ENCODE data around the gene C1orf159.
A peak's percentile ranks its signal among the peaks of the same experiment; 100 is the strongest.
"Not testable (repeated sequence)": the region's sequence is repeated elsewhere in the genome, so short reads cannot be mapped to it uniquely, and the experiment has no call there.

The C1orf159 gene

GRCh38 chr1:1106510-1107221 is 9.2 kb downstream of the C1orf159 start:
- TF ChIP-seq, protein P1, sequence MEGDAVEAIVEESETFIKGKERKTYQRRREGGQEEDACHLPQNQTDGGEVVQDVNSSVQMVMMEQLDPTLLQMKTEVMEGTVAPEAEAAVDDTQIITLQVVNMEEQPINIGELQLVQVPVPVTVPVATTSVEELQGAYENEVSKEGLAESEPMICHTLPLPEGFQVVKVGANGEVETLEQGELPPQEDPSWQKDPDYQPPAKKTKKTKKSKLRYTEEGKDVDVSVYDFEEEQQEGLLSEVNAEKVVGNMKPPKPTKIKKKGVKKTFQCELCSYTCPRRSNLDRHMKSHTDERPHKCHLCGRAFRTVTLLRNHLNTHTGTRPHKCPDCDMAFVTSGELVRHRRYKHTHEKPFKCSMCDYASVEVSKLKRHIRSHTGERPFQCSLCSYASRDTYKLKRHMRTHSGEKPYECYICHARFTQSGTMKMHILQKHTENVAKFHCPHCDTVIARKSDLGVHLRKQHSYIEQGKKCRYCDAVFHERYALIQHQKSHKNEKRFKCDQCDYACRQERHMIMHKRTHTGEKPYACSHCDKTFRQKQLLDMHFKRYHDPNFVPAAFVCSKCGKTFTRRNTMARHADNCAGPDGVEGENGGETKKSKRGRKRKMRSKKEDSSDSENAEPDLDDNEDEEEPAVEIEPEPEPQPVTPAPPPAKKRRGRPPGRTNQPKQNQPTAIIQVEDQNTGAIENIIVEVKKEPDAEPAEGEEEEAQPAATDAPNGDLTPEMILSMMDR (IDR thresholded peaks at IDR 0.05; ENCODE audit: poor library complexity, severe bottlenecking), result no peak
- no peaks in the 10 kb centered on the region for H3K27me3 ChIP-seq (ENCODE audit: insufficient read depth, poor library complexity, severe bottlenecking)
- no peak overlapping the region for H3K4me3 ChIP-seq (ENCODE audit: severe bottlenecking)
- H3K4me1 ChIP-seq (ENCODE audit: insufficient read depth, poor library complexity, severe bottlenecking), result no peaks in the 10 kb centered on the region
- H3K27ac ChIP-seq (ENCODE audit: poor library complexity, severe bottlenecking), result no peak overlapping the region
- peak; percentile 45 for DNase-seq (ENCODE audit: low spot score)
- no peak for ATAC-seq (ENCODE audit: low read depth)
- no peaks in the 10 kb centered on the region for H3K9me3 ChIP-seq (ENCODE audit: severe bottlenecking)
- 0 out of 2 replicates have a peak, but pooled peaks cover 3% of the 10 kb centered on the region for H3K36me3 ChIP-seq (ENCODE audit: low read depth)

- not testable (repeated sequence) for H3K27ac ChIP-seq (ENCODE audit: poor library complexity, severe bottlenecking); H3K27me3 ChIP-seq (ENCODE audit: insufficient read depth, poor library complexity, severe bottlenecking); H3K4me1 ChIP-seq (ENCODE audit: insufficient read depth, poor library complexity, severe bottlenecking); DNase-seq (ENCODE audit: low spot score); ATAC-seq (ENCODE audit: low read depth); H3K9me3 ChIP-seq (ENCODE audit: severe bottlenecking); H3K36me3 ChIP-seq (ENCODE audit: low read depth); H3K4me3 ChIP-seq (ENCODE audit: severe bottlenecking)
Observed at GRCh38 chr1:1104152-1104551, 11.7 kb downstream of the C1orf159 start.

DNA sequence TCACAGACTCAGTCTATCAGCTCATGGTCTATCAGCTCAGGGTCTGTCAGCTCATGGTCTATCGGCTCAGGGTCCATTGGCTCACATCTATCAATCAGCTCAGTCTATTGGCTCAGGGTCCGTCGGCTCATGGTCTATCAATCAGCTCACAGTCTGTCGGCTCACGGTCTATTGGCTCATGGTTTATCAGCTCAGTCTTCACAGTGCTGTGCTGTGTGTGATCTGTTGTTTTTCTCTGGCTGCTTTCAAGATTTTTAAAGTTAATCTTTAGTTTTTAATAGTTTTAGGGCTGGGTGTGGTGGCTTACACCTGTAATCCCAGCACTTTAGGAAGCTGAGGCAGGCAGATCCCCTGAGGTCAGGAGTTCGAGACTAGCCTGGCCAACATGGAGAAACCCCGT is 14.4 kb downstream of the C1orf159 start:
- no peak overlapping the region for H3K27ac ChIP-seq (ENCODE audit: poor library complexity, severe bottlenecking)
- DNase-seq (ENCODE audit: low spot score) (no peak), ATAC-seq (ENCODE audit: low read depth) (no peak)
- no peaks in the 10 kb centered on the region for H3K4me1 ChIP-seq (ENCODE audit: insufficient read depth, poor library complexity, severe bottlenecking)
- TF ChIP-seq, protein P1 (IDR thresholded peaks at IDR 0.05; ENCODE audit: poor library complexity, severe bottlenecking), result no peak
- no peak overlapping the region for H3K4me3 ChIP-seq (ENCODE audit: severe bottlenecking)
- no peaks in the 10 kb centered on the region for H3K36me3 ChIP-seq (ENCODE audit: low read depth)
- no peaks in the 10 kb centered on the region for H3K27me3 ChIP-seq (ENCODE audit: insufficient read depth, poor library complexity, severe bottlenecking)
- H3K9me3 ChIP-seq (ENCODE audit: severe bottlenecking), result peaks cover 6% of the 10 kb centered on the region

DNA sequence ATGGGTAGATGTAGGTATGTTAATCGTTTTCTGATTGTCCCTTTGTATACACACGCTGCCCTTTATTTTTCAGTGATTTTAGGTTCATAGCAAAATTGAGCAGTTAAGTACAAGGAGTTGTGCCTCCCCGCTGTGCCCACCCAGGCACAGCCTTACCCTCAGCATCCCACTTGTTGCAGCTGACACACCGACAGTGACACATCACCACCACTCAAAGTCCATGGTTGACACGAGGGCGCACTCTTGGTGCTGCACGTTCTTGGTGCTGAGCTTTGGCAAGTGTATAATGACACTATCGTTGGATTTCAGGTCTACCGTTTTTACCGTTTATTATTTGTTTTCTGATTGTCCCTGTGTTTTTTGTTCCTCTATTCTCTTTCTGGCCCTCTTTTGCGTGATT is 15.6 kb downstream of the C1orf159 start:
- no peaks in the 10 kb centered on the region for H3K36me3 ChIP-seq (ENCODE audit: low read depth)
- TF ChIP-seq, protein P1 (IDR thresholded peaks at IDR 0.05; ENCODE audit: poor library complexity, severe bottlenecking), result no peak
- no peak for ATAC-seq (ENCODE audit: low read depth)
- peaks cover 6% of the 10 kb centered on the region for H3K9me3 ChIP-seq (ENCODE audit: severe bottlenecking)
- no peak overlapping the region for H3K27ac ChIP-seq (ENCODE audit: poor library complexity, severe bottlenecking)
- no peaks in the 10 kb centered on the region for H3K4me1 ChIP-seq (ENCODE audit: insufficient read depth, poor library complexity, severe bottlenecking)
- DNase-seq (ENCODE audit: low spot score), result no peak
- H3K4me3 ChIP-seq (ENCODE audit: severe bottlenecking), result no peak overlapping the region
- no peaks in the 10 kb centered on the region for H3K27me3 ChIP-seq (ENCODE audit: insufficient read depth, poor library complexity, severe bottlenecking)

GRCh38 chr1:1099506-1100183 is 16.2 kb downstream of the C1orf159 start:
- no peak for ATAC-seq (ENCODE audit: low read depth)
- no peaks in the 10 kb centered on the region for H3K36me3 ChIP-seq (ENCODE audit: low read depth)
- H3K4me1 ChIP-seq (ENCODE audit: insufficient read depth, poor library complexity, severe bottlenecking), result no peaks in the 10 kb centered on the region
- no peak overlapping the region for H3K27ac ChIP-seq (ENCODE audit: poor library complexity, severe bottlenecking)
- no peak overlapping the region for H3K4me3 ChIP-seq (ENCODE audit: severe bottlenecking)
- peaks cover 6% of the 10 kb centered on the region for H3K9me3 ChIP-seq (ENCODE audit: severe bottlenecking)
- no peak for DNase-seq (ENCODE audit: low spot score)
- TF ChIP-seq, protein P1 (IDR thresholded peaks at IDR 0.05; ENCODE audit: poor library complexity, severe bottlenecking), result no peak
- no peaks in the 10 kb centered on the region for H3K27me3 ChIP-seq (ENCODE audit: insufficient read depth, poor library complexity, severe bottlenecking)
